HUES64 (cell line): ENCODE measurements around the gene CYB561A3.

Source experiments
- H3K27ac ChIP-seq: 2 replicates; pipeline ENCODE4 v1.7.0; 2013; ENCODE audit warnings: low read depth, low read length, inconsistent platforms
- H3K27me3 ChIP-seq: 2 replicates; pipeline ENCODE4 v1.6.1; 2013; ENCODE audit warnings: mild to moderate bottlenecking, low read length; ENCODE audit not compliant: insufficient read depth
- H3K36me3 ChIP-seq: 2 replicates; pipeline ENCODE4 v1.6.1; 2013; ENCODE audit warnings: mild to moderate bottlenecking, low read length; ENCODE audit not compliant: insufficient read depth
- H3K4me1 ChIP-seq: 2 replicates; pipeline ENCODE4 v1.6.1; 2013; ENCODE audit warnings: mild to moderate bottlenecking, low read length, moderate library complexity; ENCODE audit not compliant: insufficient read depth
- H3K4me3 ChIP-seq: 2 replicates; pipeline ENCODE4 v1.5.1; 2013; ENCODE audit warnings: mild to moderate bottlenecking, low read length, moderate library complexity
- H3K9ac ChIP-seq: 2 replicates; pipeline ENCODE4 v1.6.1; 2013; ENCODE audit warnings: mild to moderate bottlenecking, low read depth, low read length
- H3K9me3 ChIP-seq: 2 replicates; pipeline ENCODE4 v1.6.1; 2013; ENCODE audit warnings: low read depth, low read length; ENCODE audit not compliant: insufficient read depth
- WGBS: fragments of 150-250, 120-280 bp; methylation state at CpG from one replicate; pipeline ENCODE4 v1.1.7; 2013; ENCODE audit warnings: missing lambda C conversion rate; 5-methylcytosine and 5-hydroxymethylcytosine counted together

Gene CYB561A3

GRCh38 chr11:61307354-61307753 lies 54.3 kb downstream of the CYB561A3 start:
- Histone ChIP-seq H3K9ac (no peak overlapping the region), H3K4me3 (no peak overlapping the region), H3K9me3 (no peaks in the 10 kb centered on the region), H3K36me3 (peaks cover 97% of the 10 kb centered on the region), H3K27ac (no peak overlapping the region), H3K27me3 (no peaks in the 10 kb centered on the region), H3K4me1 (no peaks in the 10 kb centered on the region)
- WGBS, result 96% methylated on average over 1 of the region's 1 CpG

GRCh38 chr11:61306221-61306620 lies 55.5 kb downstream of the CYB561A3 start:
- 95% methylated on average over 1 of the region's 1 CpG for WGBS
- peaks cover 97% of the 10 kb centered on the region for H3K36me3 ChIP-seq
- H3K4me3 ChIP-seq, result no peak overlapping the region

GRCh38 chr11:61305417-61305816 lies 56.3 kb downstream of the CYB561A3 start:
- H3K36me3 ChIP-seq, result peaks cover 97% of the 10 kb centered on the region
- no peaks in the 10 kb centered on the region for H3K27me3 ChIP-seq
- no peak overlapping the region for H3K9ac ChIP-seq
- H3K4me3 ChIP-seq, result no peak overlapping the region
- H3K4me1 ChIP-seq, result no peaks in the 10 kb centered on the region
- WGBS, result 96% methylated on average over 7 of the region's 7 CpGs
- no peak overlapping the region for H3K27ac ChIP-seq
- no peaks in the 10 kb centered on the region for H3K9me3 ChIP-seq

More at GRCh38 chr11:61306221-61306620, 55.5 kb downstream of the CYB561A3 start:
- Histone ChIP-seq H3K9me3 (no peaks in the 10 kb centered on the region), H3K27me3 (no peaks in the 10 kb centered on the region), H3K4me1 (no peaks in the 10 kb centered on the region), H3K9ac (no peak overlapping the region), H3K27ac (no peak overlapping the region)

GRCh38 chr11:61303725-61304124 lies 58.0 kb downstream of the CYB561A3 start:
- H3K27ac ChIP-seq, result no peak overlapping the region
- WGBS, result 97% methylated on average over 9 of the region's 9 CpGs
- H3K36me3 ChIP-seq, result peaks cover 97% of the 10 kb centered on the region

GRCh38 chr11:61302550-61302949 lies 59.1 kb downstream of the CYB561A3 start:
- Histone ChIP-seq H3K36me3 (peaks cover 93% of the 10 kb centered on the region), H3K9ac (no peak overlapping the region), H3K4me3 (no peak overlapping the region), H3K27ac (no peak overlapping the region), H3K27me3 (no peaks in the 10 kb centered on the region), H3K9me3 (no peaks in the 10 kb centered on the region), H3K4me1 (no peaks in the 10 kb centered on the region)
- 96% methylated on average over 13 of the region's 13 CpGs for WGBS

More at GRCh38 chr11:61303725-61304124, 58.0 kb downstream of the CYB561A3 start:
- no peak overlapping the region for H3K4me3 ChIP-seq
- H3K9me3 ChIP-seq, result no peaks in the 10 kb centered on the region
- H3K9ac ChIP-seq, result no peak overlapping the region
- H3K27me3 ChIP-seq, result no peaks in the 10 kb centered on the region
- H3K4me1 ChIP-seq, result no peaks in the 10 kb centered on the region
